D721Med (cell line): ENCODE measurements around the gene AP2S1.
A peak's percentile ranks its signal among the peaks of the same experiment; 100 is the strongest.
"Not testable (repeated sequence)": the region's sequence is repeated elsewhere in the genome, so short reads cannot be mapped to it uniquely, and the experiment has no call there.

Experiments used
- DNase-seq: peaks from one replicate; pipeline ENCODE4 v3.0.0; 2011; ENCODE audit warnings: low spot score; ENCODE audit not compliant: insufficient read length
- FAIRE-seq: peaks from 2 replicates; lab custom pipeline; 2011; peaks lifted over from hg19 to GRCh38; lab: Jason Lieb, UNC
- TF ChIP-seq, protein P1 (sequence below): IDR thresholded peaks from 2 replicates; pipeline ENCODE4 v1.5.1; 2012; ENCODE audit warnings: mild to moderate bottlenecking, control low read depth; ENCODE audit not compliant: insufficient read depth; ENCODE audit errors: missing control alignments

Gene AP2S1

DNA sequence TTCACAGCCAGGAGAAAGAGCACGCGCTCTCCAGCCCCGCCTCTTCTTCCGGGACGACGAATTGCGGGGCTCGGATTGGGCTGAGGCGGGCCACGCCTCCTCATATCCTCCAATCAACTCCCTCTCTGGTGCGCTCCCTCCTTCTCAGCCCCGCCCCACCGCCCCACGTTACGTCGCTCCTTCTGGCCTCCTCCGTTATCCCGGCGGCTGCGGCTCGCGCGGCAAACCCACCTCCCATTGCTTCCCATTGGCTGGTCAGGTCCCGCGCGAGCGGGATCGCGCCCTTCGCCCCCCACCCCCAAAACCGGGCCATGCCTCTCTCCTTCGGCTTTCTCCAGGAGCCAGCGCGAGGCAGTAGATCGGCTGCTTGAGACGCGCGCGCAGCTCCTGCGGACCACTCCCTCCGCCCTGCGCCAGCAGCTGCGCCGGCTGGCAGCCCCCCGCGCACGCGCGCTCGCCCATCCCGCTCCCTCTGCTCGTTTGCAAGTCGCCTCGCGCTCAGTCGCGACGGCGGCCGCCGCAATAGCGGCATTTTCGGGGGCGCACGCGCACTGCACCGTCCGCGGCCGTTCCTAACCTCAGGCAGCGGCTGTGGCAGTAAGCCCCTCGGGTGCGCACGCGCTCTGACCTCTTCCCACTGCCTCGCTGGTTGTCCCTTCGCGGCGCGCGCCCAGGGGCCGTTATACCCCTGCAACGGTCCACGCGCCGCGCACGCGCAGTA is 9.6 kb upstream of the AP2S1 start:
- DNase-seq, result peak; percentile 65
- peak; percentile 61 for FAIRE-seq
- TF ChIP-seq, protein P1, sequence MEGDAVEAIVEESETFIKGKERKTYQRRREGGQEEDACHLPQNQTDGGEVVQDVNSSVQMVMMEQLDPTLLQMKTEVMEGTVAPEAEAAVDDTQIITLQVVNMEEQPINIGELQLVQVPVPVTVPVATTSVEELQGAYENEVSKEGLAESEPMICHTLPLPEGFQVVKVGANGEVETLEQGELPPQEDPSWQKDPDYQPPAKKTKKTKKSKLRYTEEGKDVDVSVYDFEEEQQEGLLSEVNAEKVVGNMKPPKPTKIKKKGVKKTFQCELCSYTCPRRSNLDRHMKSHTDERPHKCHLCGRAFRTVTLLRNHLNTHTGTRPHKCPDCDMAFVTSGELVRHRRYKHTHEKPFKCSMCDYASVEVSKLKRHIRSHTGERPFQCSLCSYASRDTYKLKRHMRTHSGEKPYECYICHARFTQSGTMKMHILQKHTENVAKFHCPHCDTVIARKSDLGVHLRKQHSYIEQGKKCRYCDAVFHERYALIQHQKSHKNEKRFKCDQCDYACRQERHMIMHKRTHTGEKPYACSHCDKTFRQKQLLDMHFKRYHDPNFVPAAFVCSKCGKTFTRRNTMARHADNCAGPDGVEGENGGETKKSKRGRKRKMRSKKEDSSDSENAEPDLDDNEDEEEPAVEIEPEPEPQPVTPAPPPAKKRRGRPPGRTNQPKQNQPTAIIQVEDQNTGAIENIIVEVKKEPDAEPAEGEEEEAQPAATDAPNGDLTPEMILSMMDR, result no peak

DNA sequence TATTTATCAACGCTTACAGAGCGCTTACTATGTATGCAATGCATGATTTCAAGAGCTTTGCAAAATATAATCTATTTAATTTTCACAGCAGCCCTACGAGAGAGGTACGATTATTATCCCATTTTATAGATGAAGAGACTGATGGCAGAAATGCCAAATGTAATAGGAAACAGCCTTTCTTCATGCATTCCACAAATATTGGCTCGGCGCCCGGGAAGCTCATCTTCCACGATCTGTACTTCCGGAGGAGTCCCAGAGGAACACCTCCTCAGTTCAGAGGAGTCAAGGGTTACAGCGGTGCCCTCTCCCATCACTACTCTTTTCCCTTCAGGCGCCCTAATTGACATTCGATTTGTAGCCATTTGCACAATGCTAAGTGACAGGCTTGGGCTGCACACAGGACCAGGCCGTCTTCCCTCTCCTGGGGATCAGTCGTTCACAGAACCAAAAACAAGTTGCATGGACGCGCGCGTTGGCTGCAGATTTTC is 9.0 kb upstream of the AP2S1 start:
- no peak for FAIRE-seq
- TF ChIP-seq, protein P1, result no peak
- DNase-seq, result no peak

GRCh38 chr19:46856062-46857022 is 5.7 kb upstream of the AP2S1 start:
- TF ChIP-seq, protein P1, result peak; percentile 77
- peak; percentile 96 for DNase-seq
- no peak for FAIRE-seq

GRCh38 chr19:46854698-46855097 is 4.1 kb upstream of the AP2S1 start:
- FAIRE-seq, result not testable (repeated sequence)

DNA sequence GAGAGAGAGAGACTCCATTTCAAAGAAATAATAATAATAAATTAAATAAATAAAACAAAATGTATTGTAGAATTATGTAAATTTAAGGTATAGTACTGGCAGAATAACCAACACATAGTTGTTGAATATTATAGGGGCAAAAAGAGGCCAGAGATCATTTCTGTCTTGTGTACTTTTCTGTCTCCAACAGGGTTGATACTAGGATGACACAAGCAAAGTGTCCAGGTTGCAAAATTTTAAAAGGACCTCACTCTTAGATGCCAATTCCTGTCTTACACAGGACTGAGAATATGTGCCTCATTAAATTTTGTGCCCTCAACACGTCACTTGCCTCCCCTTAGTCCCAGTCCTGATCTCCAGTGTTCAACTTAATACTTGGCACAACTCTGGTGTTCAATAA is 2.2 kb upstream of the AP2S1 start:
- FAIRE-seq, result no peak
- TF ChIP-seq, protein P1, result no peak
- DNase-seq, result no peak

More at GRCh38 chr19:46854698-46855097, 4.1 kb upstream of the AP2S1 start:
- not testable (repeated sequence) for DNase-seq

DNA sequence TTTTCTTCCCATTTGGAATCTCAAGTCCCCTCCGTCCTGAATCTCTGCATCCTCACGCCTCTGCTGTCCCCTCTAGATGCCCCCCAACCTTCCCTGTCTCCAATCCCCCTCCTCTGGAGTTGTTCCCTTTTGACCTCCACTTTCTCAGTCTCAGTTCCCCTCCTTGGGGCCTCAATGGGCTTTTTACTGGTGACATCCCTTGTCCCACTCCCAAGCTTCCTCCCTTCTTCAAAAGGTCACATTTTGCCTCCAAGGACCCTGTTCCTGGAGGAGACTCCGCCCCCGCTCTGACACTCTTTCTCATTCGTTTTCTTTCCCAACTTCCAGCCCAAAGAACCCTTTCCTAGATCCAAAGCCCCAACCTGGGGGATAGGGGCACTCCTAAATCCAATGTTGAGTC is 1.0 kb downstream of the AP2S1 start:
- no peak for FAIRE-seq
- DNase-seq, result no peak
- TF ChIP-seq, protein P1, result no peak

DNA sequence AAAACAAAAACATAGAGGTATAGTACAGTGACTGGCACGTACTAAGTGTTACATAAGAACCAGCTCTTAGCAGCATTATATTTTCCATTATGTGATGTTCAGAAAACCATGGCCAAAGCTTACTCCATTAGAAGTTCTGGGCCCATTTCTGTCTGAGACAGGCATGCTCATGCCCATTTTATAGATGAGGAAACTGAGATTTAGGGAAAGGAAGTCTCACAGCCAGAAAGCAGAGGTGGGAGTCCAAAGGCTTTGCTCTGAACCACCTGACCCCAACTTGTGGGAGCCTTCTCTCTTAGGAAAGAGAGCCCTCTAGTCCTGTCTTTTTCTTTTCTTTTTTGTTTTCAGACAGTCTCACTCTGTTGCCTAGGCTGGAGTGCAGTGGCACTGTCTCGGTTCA is 2.3 kb downstream of the AP2S1 start:
- TF ChIP-seq, protein P1, result no peak
- FAIRE-seq (no peak), DNase-seq (no peak)
